GM19240 (cell line): Measurements from ENCODE around the gene FKBP10.

Source experiments
- DNase-seq: peaks from one replicate; pipeline ENCODE4 v3.0.0; 2011; ENCODE audit warnings: low spot score; ENCODE audit not compliant: insufficient read length

Gene FKBP10

GRCh38 chr17:41781404-41782110 is 31.2 kb upstream of the FKBP10 start:
- DNase-seq, result no peak

GRCh38 chr17:41782142-41782541 is 30.7 kb upstream of the FKBP10 start:
- DNase-seq, result no peak

GRCh38 chr17:41784207-41784744 is 28.5 kb upstream of the FKBP10 start:
- DNase-seq, result peak; percentile 33

GRCh38 chr17:41785091-41785858 is 27.5 kb upstream of the FKBP10 start:
- DNase-seq, result no peak

GRCh38 chr17:41785859-41786226 is 27.0 kb upstream of the FKBP10 start:
- no peak for DNase-seq

DNA sequence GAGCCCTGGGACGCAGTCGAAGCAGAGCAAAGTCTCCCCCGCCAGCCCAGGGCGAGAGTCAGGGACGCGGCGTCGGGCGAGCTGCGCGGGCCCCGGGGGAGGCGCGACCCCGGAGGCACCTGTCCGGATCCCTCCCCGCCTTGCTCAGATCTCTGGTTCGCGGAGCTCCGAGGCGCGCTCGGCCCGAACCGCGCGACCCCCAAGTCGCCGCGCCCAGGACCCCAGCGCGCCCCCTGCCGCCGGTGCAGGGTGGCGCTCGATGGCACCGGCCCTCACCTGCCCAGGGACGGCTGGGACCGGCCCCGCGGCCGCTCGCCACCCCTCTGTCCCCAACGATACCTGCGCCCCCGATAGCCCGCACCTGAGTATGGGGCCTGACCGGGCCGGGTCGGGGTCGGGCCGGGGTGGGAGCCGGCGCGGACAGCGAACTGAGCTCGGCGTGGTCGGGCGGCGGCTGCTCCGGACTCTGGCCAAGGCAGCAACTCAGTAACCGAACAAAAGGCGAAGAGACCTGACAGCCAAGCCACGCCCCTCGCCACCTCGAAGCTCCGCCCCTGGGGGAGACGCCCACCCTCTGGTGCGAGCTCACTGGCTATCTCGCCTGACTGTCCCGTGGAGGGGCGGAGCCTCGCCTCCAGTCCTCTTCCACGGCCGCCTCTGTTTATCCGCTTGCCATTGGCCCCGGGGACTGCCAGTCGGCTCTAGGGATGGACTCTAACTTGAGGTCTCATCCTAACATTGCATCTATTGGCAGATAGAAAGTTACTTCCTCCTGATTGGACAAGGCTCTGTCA is 26.4 kb upstream of the FKBP10 start, which contains the start of gene JUP:
Gene JUP, minus strand, starts transcription at position 485 of the 794 bp plus-strand sequence. CDS start 14,857 bp downstream, outside the sequence.
- peak; percentile 94 for DNase-seq

- DNase-seq, result no peak
These were observed 25.8 kb upstream of the FKBP10 start for GRCh38 chr17:41787021-41787418.

- DNase-seq, result no peak
These were observed 19.7 kb upstream of the FKBP10 start for GRCh38 chr17:41792845-41793783.

- no peak for DNase-seq
These were observed 18.8 kb upstream of the FKBP10 start for GRCh38 chr17:41793784-41794539.

- DNase-seq, result no peak
These were observed 18.2 kb upstream of the FKBP10 start for GRCh38 chr17:41794540-41794975.

DNA sequence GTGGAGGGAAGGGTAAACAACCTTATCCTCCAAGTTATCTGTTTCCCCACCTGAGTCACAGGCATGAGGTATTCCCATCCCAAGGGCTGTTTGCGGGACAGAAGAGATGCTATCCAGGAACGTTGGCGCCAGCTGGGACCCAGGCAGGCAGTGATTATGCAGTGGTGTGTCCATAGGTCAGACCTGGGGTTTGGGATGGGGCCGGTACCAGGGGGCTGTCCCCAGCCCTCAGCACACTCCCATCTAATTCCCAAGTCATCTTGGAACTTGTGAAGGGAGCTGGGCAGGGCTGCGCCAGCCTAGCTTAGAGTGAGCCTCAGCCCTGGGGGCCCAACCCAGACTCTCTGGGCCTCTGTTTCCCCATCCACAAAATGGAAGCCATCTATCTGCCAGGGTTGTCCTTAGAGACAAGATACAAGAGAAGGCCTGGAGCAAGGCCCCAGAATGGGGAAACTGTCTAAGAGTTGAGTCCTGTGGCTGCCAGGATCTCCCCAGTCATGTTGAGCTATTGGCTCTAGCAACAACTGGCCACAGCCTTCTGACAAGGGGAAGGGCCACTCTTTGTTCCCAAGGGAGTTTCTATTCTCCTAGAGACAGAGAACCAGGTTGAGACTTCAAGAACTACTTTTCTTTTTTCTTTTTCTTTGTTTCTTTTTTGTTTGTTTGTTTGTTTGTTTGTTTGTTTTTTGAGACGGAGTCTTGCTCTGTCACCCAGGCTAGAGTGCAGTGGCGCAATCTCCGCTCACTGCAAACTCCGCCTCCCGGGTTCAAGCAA is 16.5 kb upstream of the FKBP10 start:
- no peak for DNase-seq

- DNase-seq, result no peak
These were observed 15.4 kb upstream of the FKBP10 start for GRCh38 chr17:41797377-41797776.

- no peak for DNase-seq
These were observed 13.4 kb upstream of the FKBP10 start for GRCh38 chr17:41799366-41799765.

GRCh38 chr17:41800601-41801373 is 12.0 kb upstream of the FKBP10 start:
- DNase-seq, result no peak

DNA sequence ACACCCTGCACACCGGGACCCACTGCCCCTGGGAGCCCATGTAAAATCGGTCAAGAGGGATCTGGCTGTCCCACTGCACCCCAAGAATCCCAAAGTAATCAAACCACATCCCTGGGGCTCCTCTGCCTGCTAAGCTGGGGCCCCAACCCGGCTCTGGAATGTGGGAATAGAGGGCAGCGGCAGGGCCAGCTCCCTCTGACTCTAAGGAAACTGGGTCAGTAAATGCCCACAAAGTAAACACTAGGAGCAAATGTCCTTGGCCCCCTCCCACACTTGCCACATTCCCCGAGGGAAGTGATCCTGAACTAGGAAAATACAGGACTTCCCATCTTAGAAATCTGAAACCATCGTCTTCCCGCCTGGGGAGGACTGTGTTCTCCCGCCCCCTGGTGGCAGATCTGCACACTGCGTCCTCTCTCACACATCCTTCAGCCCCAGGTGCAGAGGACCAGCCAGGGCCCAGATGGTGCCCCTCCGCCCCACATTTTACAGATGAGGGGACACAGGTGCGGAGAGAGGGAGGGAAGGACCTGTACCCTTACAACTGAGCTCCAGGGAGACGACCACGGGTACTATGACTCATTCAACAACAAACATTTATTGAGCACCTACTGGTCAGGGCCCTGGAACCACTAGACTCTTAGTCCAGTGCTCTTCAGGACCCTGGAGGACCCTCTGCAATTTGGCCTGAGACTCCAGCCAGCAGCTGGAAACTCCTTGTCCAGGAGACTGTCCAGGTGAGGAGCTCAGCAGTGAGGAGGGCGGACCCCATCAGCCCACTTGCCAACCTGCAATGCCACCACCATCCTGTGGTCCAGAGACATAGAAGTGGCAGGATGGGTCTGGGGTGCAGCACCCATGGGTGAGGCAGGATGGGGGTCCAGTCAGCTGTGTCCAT is 11.2 kb upstream of the FKBP10 start:
- DNase-seq, result peak; percentile 77

DNA sequence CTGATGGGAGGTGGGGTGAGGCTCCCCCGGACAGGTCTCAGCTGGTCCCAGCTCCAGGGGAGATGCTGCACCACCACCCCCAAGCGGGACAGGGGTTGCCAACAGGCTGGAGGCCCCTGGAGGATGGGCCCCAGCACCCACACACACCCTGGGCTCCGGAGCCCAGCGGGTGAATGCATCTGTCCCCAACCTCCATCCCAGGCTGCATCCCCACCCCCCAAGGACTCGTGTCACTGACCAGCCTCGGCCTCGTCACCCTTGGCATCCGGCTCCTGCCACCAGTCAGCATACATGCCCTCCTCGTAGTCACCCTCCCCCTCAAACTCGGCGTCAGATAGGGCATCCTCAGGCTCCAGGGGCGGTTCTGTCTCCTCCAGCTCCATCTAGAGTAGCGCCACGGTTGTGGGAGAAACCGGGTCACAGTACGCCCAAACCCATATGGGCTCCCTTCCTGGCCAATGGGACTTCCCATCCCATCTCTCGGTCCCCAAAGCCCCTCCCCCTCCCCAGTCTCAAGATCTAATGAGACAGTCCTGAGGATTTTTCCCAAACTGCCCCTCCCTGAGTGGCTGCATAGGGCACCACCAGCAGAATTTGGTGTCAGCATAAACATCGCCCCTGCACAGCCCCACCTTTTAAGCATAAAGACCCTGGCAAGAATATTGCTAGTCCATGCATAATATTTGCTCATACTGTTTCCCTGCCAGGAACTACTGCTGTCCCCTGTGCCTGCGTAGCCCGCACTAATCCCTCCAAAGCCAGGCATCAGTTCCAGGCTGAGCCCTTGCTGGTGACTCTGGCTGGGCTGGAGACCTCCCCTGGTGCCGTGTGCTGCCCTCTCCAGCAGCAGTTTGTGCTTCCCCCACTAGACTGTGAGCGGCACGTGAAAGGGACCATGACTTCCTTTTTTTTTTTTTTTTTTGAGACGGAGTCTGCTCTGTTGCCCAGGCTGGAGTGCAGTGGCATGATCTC is 9.5 kb upstream of the FKBP10 start:
- no peak for DNase-seq
